Measurements from ENCODE around the gene IDH1.

DNA sequence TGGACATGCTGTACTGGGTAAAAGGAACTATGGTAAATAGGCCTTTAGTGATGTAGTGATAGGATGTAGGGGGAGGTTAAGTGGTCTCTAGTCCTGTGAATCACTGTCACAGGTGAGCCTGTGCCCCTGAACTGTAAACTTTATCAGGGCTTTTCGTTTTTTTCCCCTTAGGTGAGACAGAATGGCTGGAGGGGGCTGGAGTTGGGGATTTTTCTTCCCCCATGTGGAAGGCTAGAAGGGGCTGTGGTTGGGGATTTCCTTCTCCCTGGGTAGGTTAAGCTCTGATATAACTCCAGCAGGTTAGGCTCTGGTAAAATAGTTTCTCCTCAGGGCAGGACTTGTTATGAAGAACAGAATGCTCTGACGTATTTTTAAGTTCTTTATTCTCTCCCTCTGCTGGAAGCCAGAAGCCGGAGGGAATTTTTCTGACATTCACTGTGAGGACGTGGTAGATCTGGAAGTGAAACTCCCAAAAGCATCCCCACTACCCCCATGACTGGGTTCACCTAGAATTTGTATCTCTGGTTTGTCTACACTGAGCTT lies 39.7 kb upstream of the IDH1 start:
- no peak for TF ChIP-seq CTCF (IDR thresholded peaks at IDR 0.05)
- TF ChIP-seq POLR2A (IDR thresholded peaks at IDR 0.05) = no peak

Data from testis (tissue), 2 donors.